ENCODE results near the gene XYLT1. TPM values are rescaled to one million over a fixed set of nuclear protein-coding genes. Genes with fewer than 3 reads are reported as not detected.

XYLT1 gene
- total and polyA plus RNA-seq, 9 of the 15 experiments (the other 6 are each of a cell fraction or from before 2014, with no cell fraction given): 0.03 to 0.09 (median 0.08) TPM; not detected in 6

- no peaks in the 10 kb centered on the region for H3K4me1 ChIP-seq (replicated peaks in 1 of 2; ENCODE audit: control insufficient read depth in 2 of 2, insufficient read depth in 2 of 2, low read length in 2 of 2)
- H3K79me2 ChIP-seq (ENCODE audit: control insufficient read depth, insufficient read depth, low read length): no peaks in the 10 kb centered on the region
- intact Hi-C loops (cut with micrococcal nuclease): no loop called here
- H3K36me3 ChIP-seq (ENCODE audit: control insufficient read depth, insufficient read depth, low read length): no peaks in the 10 kb centered on the region
- POLR2A ChIA-PET: no interaction called here
- no peaks in the 10 kb centered on the region for H3K9me1 ChIP-seq (ENCODE audit: control insufficient read depth, insufficient read depth, low read length)
- FAIRE-seq (no peak), DNase-seq (ENCODE audit: extremely low read depth in 1 of 4, low spot score in 3 of 4) (no peak), ATAC-seq (no peak)
- H3K27me3 ChIP-seq (ENCODE audit: control insufficient read depth in 2 of 2, insufficient read depth in 2 of 2, low read length in 2 of 2): peaks cover 0 to 26% of the 10 kb centered on the region in 2 experiments; a peak in 2 of 5 replicates
- H3K4me3 ChIP-seq: no peak overlapping the region
- CTCF ChIA-PET (ENCODE audit: low intra/inter-chr PET ratio): no interaction called here
- no peak overlapping the region for H2AFZ ChIP-seq (ENCODE audit: low read depth, low read length)
- H3K4me2 ChIP-seq (ENCODE audit: insufficient read depth, low read length): no peak overlapping the region
- 0% methylated on average over 5 of the region's 5 CpGs for WGBS (ENCODE audit: insufficient coverage, low coverage, missing lambda C conversion rate)
- H3K9ac ChIP-seq (ENCODE audit: insufficient read depth in 1 of 2, low read depth in 2 of 2, low read length in 2 of 2): no peak overlapping the region
- H3K9me3 ChIP-seq (replicated peaks; ENCODE audit: control insufficient read depth, insufficient read depth, low read depth, low read length): no peaks in the 10 kb centered on the region
- H3K27ac ChIP-seq (ENCODE audit: extremely low read depth, low read depth, low read length): no peak overlapping the region
- BruUV-seq (replicated peaks): no TSS peak
- TF ChIP-seq UBTF (IDR thresholded peaks at IDR 0.05; ENCODE audit: borderline replicate concordance in 1 of 2, low read depth in 2 of 2, low read length in 2 of 2): no peak
- H4K20me1 ChIP-seq (replicated peaks; ENCODE audit: control insufficient read depth, insufficient read depth, low read length): no peaks in the 10 kb centered on the region
- in situ Hi-C loops (cut with MboI): no loop called here
These were observed 77.7 kb downstream of the XYLT1 start for GRCh38 chr16:17392857-17393692.

Data from K562 (cell line).